K562 (cell line): Measurements from ENCODE around the gene KCNK1. TPM values are rescaled to one million over a fixed set of nuclear protein-coding genes. Genes with fewer than 3 reads are reported as not detected.
A peak's percentile ranks its signal among the peaks of the same experiment; 100 is the strongest.

Experiments used
- CBFB ChIP-seq: sonication (generic); formaldehyde crosslinking; IDR thresholded peaks from 2 replicates; pipeline ENCODE4 v1.4.0; 2020; ENCODE audit warnings: mild to moderate bottlenecking, missing genetic modification reagents
- CCNT2 ChIP-seq: IDR thresholded peaks from 2 replicates; pipeline ENCODE4 v1.6.1; 2011; ENCODE audit warnings: borderline replicate concordance, low read depth, mild to moderate bottlenecking, moderate library complexity, mixed read lengths, low read length; ENCODE audit not compliant: insufficient read length; ENCODE audit errors: extremely low read depth
- DNMT1 ChIP-seq: fragments of 450-650 bp; IDR thresholded peaks from 2 replicates; pipeline ENCODE4 v1.6.1; 2016; ENCODE audit warnings: antibody characterized with exemption, mild to moderate bottlenecking
- GATAD2A ChIP-seq: fragments of 450-650 bp; IDR thresholded peaks from 2 replicates; pipeline ENCODE4 v1.6.1; 2017
- MCM3 ChIP-seq: fragments of 450-650 bp; IDR thresholded peaks from 2 replicates; pipeline ENCODE4 v1.6.1; 2016
- MTA2 ChIP-seq: fragments of 450-650 bp; IDR thresholded peaks from 2 replicates; pipeline ENCODE4 v1.6.1; 2016; ENCODE audit warnings: low read depth
- NFXL1 ChIP-seq: fragments of 450-650 bp; formaldehyde crosslinking; IDR thresholded peaks from 2 replicates; pipeline ENCODE4 v1.4.0; 2021; ENCODE audit warnings: mild to moderate bottlenecking
- NR2C1 ChIP-seq, 2 experiments: fragments of 450-650 bp; IDR thresholded peaks; 2 replicates each; pipeline ENCODE4 v1.6.1; 2017; ENCODE audit warnings: mild to moderate bottlenecking in 2 of 2, antibody characterized with exemption in 1 of 2, inconsistent platforms in 1 of 2, missing compliant biosample characterization in 1 of 2, missing genetic modification characterization in 1 of 2
- XRCC5 ChIP-seq: fragments of 200-400 bp; formaldehyde crosslinking; IDR thresholded peaks from 2 replicates; pipeline ENCODE4 v1.6.1; 2017; ENCODE audit warnings: low read depth, mild to moderate bottlenecking, low read length
- ZNF124 ChIP-seq: sonication (generic); formaldehyde crosslinking; IDR thresholded peaks from 2 replicates; pipeline ENCODE4 v1.8.1; 2022; ENCODE audit warnings: missing genetic modification reagents
- ZNF764 ChIP-seq: fragments of 250-450 bp; sonication (Bioruptor Pico); IDR thresholded peaks from 2 replicates; pipeline ENCODE4 v1.4.0; 2020; ENCODE audit warnings: low read depth, mild to moderate bottlenecking, moderate library complexity
- polyA plus RNA-seq, 8 experiments: library from polyadenylated mRNA; depleted of rRNA in 4 of 8; stranded (reverse) in 5 of 8; unstranded in 3 of 8; fragments of >200 nt; fragmentation: Nextera tagmentation in 2 of 8; fragmentation: Illumina TruSeq in 1 of 8; extraction: Ambion mirVana in 2 of 8; extraction: Trizol in 1 of 8; gene quantifications; 2 replicates each; pipeline versions ENCODE4 v1.2.1 to v1.2.3, GENCODE V29; 2011 to 2014; ENCODE audit warnings: inconsistent platforms in 1 of 8, missing spikeins in 1 of 8
- total RNA-seq, 7 experiments: library from RNA; depleted of rRNA in 6 of 7; stranded (reverse); fragments of >200 nt in 6 of 7; fragmentation: Illumina TruSeq in 2 of 7; extraction: Trizol in 2 of 7; gene quantifications; 2 replicates each; pipeline versions ENCODE4 v1.2.1 to v1.2.3, GENCODE V29; 2011 to 2021; ENCODE audit warnings: low replicate concordance in 1 of 7
- TF ChIP-seq, protein P1 (sequence below), 2 experiments: fragments of 450-650 bp in 1 of 2; sonication (generic) in 1 of 2; formaldehyde crosslinking in 1 of 2; IDR thresholded peaks; 2 replicates each; pipeline versions ENCODE4 v1.7.1 to v1.9.0; 2016 to 2022; ENCODE audit warnings: inconsistent platforms in 1 of 2, mild to moderate bottlenecking in 1 of 2, missing genetic modification reagents in 1 of 2
- TF ChIP-seq, protein P2 (sequence below): sonication (generic); formaldehyde crosslinking; IDR thresholded peaks from 2 replicates; pipeline ENCODE4 v1.8.0; 2022; ENCODE audit warnings: mild to moderate bottlenecking, missing genetic modification reagents, borderline replicate concordance
- TF ChIP-seq, protein P3 (sequence below), 3 experiments: IDR thresholded peaks in 2 of 3; conservative IDR thresholded peaks in 1 of 3; 2 replicates each; pipeline ENCODE4 v1.5.1; 2011 to 2012; ENCODE audit warnings: low read length in 3 of 3, mild to moderate bottlenecking in 3 of 3, control low read depth in 2 of 3, improper control_type of control experiment in 1 of 3, inconsistent platforms in 1 of 3, low read depth in 1 of 3, mixed read lengths in 1 of 3, moderate library complexity in 1 of 3; ENCODE audit not compliant: insufficient read depth in 2 of 3

The KCNK1 gene
- total and polyA plus RNA-seq, 9 of the 15 experiments (the other 6 are each of a cell fraction or from before 2014, with no cell fraction given), result 3.1 to 22.7 (median 6.0) TPM

DNA sequence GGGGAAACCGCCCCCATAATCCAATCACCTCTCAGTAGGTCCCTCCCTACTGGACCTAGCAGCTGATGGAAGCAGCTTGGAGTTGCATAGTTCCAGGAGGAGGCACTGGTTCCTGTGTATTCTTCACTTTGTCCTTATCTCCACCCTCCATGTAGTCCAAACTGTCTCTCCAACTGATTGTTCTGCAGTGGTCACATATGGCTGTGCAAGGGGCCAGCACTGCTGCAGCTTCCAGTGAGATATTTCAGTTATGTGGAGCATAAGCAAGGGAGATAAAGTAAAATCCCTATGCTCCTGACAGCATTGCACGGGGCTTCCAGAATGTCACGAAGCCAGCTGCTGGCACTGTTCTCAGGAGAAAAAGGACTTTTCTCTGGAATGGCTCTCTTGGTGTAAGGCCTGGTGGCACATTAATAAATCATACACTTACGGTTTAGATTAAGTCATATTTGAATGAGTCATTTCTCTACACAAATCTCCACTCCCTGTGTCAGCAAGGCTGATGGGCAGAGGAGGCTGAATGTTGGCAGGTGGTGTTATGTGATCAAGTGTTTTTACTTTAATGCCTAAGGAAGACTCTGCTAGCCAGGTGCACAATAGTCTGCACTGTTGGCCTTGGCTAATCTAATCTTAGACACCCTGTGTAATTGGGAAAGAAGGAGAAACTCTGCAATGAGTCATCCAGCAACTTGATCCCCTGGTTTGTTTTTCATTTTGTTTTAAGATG is 93.4 kb downstream of the KCNK1 start (continued):
- TF ChIP-seq ZNF124, result no peak
- TF ChIP-seq NR2C1 (IDR thresholded peaks at IDR 0.05), result no peak
- no peak for TF ChIP-seq NR2C1 (tag; IDR thresholded peaks at IDR 0.05)
- peak; percentile 82; the same call in 1 of the 2 replicates for TF ChIP-seq ZNF764 (CRISPR knock-in tag)
- TF ChIP-seq, protein P1, sequence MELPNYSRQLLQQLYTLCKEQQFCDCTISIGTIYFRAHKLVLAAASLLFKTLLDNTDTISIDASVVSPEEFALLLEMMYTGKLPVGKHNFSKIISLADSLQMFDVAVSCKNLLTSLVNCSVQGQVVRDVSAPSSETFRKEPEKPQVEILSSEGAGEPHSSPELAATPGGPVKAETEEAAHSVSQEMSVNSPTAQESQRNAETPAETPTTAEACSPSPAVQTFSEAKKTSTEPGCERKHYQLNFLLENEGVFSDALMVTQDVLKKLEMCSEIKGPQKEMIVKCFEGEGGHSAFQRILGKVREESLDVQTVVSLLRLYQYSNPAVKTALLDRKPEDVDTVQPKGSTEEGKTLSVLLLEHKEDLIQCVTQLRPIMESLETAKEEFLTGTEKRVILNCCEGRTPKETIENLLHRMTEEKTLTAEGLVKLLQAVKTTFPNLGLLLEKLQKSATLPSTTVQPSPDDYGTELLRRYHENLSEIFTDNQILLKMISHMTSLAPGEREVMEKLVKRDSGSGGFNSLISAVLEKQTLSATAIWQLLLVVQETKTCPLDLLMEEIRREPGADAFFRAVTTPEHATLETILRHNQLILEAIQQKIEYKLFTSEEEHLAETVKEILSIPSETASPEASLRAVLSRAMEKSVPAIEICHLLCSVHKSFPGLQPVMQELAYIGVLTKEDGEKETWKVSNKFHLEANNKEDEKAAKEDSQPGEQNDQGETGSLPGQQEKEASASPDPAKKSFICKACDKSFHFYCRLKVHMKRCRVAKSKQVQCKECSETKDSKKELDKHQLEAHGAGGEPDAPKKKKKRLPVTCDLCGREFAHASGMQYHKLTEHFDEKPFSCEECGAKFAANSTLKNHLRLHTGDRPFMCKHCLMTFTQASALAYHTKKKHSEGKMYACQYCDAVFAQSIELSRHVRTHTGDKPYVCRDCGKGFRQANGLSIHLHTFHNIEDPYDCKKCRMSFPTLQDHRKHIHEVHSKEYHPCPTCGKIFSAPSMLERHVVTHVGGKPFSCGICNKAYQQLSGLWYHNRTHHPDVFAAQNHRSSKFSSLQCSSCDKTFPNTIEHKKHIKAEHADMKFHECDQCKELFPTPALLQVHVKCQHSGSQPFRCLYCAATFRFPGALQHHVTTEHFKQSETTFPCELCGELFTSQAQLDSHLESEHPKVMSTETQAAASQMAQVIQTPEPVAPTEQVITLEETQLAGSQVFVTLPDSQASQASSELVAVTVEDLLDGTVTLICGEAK (IDR thresholded peaks at IDR 0.05), result no peak; the same call in 1 of the 2 replicates
- TF ChIP-seq, protein P1 (CRISPR knock-in tag; IDR thresholded peaks at IDR 0.05), result no peak
- TF ChIP-seq CBFB (CRISPR knock-in tag), result no peak
- TF ChIP-seq, protein P2, sequence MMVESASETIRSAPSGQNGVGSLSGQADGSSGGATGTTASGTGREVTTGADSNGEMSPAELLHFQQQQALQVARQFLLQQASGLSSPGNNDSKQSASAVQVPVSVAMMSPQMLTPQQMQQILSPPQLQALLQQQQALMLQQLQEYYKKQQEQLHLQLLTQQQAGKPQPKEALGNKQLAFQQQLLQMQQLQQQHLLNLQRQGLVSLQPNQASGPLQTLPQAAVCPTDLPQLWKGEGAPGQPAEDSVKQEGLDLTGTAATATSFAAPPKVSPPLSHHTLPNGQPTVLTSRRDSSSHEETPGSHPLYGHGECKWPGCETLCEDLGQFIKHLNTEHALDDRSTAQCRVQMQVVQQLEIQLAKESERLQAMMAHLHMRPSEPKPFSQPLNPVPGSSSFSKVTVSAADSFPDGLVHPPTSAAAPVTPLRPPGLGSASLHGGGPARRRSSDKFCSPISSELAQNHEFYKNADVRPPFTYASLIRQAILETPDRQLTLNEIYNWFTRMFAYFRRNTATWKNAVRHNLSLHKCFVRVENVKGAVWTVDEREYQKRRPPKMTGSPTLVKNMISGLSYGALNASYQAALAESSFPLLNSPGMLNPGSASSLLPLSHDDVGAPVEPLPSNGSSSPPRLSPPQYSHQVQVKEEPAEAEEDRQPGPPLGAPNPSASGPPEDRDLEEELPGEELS, result no peak
- TF ChIP-seq GATAD2A, result peak; percentile 48; the same call in 1 of the 2 replicates
- TF ChIP-seq MTA2, result peak; percentile 82
- TF ChIP-seq DNMT1, result no peak
- peak; percentile 42 for TF ChIP-seq CCNT2
- no peak for TF ChIP-seq NFXL1 (CRISPR knock-in tag)
- TF ChIP-seq, protein P3, sequence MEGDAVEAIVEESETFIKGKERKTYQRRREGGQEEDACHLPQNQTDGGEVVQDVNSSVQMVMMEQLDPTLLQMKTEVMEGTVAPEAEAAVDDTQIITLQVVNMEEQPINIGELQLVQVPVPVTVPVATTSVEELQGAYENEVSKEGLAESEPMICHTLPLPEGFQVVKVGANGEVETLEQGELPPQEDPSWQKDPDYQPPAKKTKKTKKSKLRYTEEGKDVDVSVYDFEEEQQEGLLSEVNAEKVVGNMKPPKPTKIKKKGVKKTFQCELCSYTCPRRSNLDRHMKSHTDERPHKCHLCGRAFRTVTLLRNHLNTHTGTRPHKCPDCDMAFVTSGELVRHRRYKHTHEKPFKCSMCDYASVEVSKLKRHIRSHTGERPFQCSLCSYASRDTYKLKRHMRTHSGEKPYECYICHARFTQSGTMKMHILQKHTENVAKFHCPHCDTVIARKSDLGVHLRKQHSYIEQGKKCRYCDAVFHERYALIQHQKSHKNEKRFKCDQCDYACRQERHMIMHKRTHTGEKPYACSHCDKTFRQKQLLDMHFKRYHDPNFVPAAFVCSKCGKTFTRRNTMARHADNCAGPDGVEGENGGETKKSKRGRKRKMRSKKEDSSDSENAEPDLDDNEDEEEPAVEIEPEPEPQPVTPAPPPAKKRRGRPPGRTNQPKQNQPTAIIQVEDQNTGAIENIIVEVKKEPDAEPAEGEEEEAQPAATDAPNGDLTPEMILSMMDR (IDR thresholded peaks at IDR 0.05 in 2 of 3, conservative IDR thresholded peaks at IDR 0.05 in 1 of 3; ENCODE audit: insufficient read depth in 2 of 3, low read depth in 1 of 3, low read length in 3 of 3), result peak; percentile 43 to 53 (median 51); a peak in 4 of 6 replicates
- TF ChIP-seq XRCC5, result no peak
- TF ChIP-seq MCM3, result no peak
